SHP77 (cell line): Measurements from ENCODE around the gene CEBPA.

ENCODE experiments used
- DNase-seq, 2 experiments: peaks; one replicate each; lab custom pipeline; 2025; lab: John Stamatoyannopoulos, UW

Gene CEBPA

GRCh38 chr19:33287438-33287837, 14.9 kb downstream of the CEBPA start:
- no peak for DNase-seq

- no peak for DNase-seq
These were observed 15.4 kb downstream of the CEBPA start for GRCh38 chr19:33286899-33287298.

- DNase-seq, result no peak
These were observed 16.9 kb downstream of the CEBPA start for GRCh38 chr19:33285441-33285927.

GRCh38 chr19:33284756-33285155, 17.6 kb downstream of the CEBPA start:
- DNase-seq, result no peak

GRCh38 chr19:33284146-33284643, 18.1 kb downstream of the CEBPA start:
- DNase-seq, result no peak

GRCh38 chr19:33283589-33283988, 18.7 kb downstream of the CEBPA start:
- no peak for DNase-seq

- DNase-seq, result no peak
These were observed 20.2 kb downstream of the CEBPA start for GRCh38 chr19:33282036-33282671.

- no peak for DNase-seq
These were observed 20.9 kb downstream of the CEBPA start for GRCh38 chr19:33281296-33281926.

GRCh38 chr19:33280351-33280921, 21.9 kb downstream of the CEBPA start:
- DNase-seq, result no peak

GRCh38 chr19:33279430-33280350, 22.6 kb downstream of the CEBPA start:
- DNase-seq, result peak; percentile 29 to 41

GRCh38 chr19:33278403-33279269, 23.7 kb downstream of the CEBPA start:
- DNase-seq, result no peak

GRCh38 chr19:33278023-33278402, 24.3 kb downstream of the CEBPA start:
- no peak for DNase-seq

- no peak for DNase-seq
These were observed 24.9 kb downstream of the CEBPA start for GRCh38 chr19:33277434-33277833.

- DNase-seq, result no peak
These were observed 26.3 kb downstream of the CEBPA start for GRCh38 chr19:33275933-33276619.

GRCh38 chr19:33275559-33275932, 26.8 kb downstream of the CEBPA start:
- DNase-seq, result no peak

GRCh38 chr19:33274663-33275558, 27.4 kb downstream of the CEBPA start:
- DNase-seq, result no peak

- no peak for DNase-seq
These were observed 28.3 kb downstream of the CEBPA start for GRCh38 chr19:33273881-33274662.

GRCh38 chr19:33273065-33273736, 29.1 kb downstream of the CEBPA start:
- no peak for DNase-seq
